GM19043 (cell line): Measurements from ENCODE around the gene FLT1.

Source experiments
- ATAC-seq: cut with Tn5 transposase; IDR thresholded peaks from one replicate; pipeline ENCODE4 v1.9.1; 2021; ENCODE audit warnings: low read depth; ENCODE audit not compliant: unreplicated experiment

The FLT1 gene

DNA sequence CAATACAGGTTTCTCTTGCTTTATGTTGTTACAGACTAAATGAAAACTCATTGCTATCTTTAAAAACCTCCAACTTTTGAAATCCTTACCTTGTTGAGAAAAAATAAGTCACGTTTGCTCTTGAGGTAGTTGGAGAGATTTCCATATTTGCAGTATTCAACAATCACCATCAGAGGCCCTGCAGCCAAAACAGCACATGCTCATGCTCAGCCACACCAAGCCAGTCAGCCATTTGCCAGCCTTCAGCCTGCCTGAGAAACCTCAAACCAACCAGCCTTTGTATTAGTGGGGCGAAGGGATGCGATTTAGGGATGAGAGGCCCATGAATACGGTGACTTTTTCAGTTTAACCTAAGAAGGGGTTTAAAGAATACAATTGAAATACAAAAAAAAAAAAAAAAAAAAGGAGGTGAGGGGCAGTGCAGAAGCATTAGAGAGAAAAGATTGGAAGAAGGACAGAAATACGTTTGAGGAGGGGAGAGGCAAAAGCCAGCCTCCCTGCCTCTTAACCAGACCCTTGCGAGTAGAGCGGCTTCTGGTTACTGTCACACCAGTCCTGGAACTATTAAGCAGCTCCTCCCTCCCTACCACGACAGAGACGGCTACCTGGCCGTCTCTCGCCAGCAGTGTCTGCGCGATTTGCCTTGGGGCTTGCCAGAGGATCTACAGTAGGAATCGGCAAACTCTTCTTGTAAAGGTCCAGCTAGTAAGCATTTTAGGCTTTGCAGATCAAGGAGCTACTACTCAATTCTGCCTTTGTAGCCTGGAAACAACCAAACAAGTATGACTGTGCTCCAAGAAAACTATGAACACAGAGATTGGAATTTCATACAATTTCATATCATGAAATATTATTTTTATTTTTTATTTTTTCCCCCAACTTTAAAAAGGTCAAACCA is 167.3 kb downstream of the FLT1 start:
- no peak for ATAC-seq

DNA sequence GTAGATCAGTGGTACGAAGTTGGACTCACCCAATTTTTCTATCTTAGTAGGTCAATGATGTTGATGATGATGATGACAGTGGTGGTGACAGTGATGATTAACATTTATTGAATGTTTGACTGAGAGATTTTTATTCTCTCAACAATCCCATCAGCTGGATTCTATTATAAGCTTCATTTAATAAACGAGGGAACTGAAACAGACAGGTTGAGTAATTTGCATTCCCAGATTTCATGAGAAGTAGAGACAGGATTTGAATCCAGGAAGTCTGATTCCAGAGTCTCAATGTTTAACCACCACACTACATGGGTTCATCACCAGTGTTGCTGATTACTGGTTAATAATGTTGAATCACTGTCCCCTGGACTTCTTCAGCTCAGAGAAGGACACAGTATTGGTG is 168.9 kb downstream of the FLT1 start:
- ATAC-seq: no peak

DNA sequence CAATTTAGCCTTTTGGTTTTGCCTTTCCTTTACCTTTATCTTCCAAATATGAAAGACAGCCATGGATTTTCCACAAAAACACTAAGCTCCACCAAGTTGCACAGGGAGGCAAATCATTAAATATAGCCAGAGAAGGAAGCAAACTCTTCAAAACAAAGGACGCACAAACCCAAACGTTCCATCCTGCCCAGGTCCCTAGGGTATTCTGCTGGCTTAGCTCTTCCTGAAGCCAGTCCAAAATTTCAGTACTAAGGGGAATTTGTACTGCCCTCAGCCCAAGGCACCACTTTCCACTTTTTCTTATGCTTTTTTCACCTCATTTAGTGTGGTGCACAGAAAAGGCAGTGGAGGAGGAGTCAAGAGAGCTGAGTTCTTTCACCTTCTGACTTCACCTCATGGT is 169.9 kb downstream of the FLT1 start:
- no peak for ATAC-seq

DNA sequence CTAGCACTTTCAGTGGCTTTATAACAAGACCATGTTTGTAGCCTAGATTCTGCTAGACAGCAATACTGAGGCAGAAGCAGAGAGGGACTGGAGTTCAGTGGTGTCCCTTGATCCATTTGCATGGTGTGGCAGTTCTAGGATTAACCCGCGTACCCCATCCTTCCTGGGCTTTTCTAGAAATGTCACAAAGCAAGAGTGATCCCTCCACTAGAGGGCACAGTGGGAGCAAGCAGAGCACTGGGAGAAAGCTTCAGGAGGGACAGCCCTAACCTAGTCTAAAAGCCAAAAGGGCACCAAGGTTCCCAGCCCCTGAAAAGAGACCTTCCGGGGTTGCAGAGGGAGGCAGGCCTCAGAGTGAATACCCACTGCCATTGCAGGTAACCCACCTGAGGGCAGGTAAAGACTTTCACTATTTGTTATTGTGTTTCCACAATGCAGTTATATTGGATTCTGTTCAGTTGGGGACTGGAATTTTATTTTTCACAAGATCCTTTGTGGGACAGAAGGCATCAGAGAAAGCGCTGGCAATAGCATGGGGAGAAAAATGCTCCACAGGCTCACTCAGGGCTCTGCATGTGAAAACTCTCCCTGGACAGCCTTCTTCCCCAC is 170.6 kb downstream of the FLT1 start:
- ATAC-seq: no peak

GRCh38 chr13:28322256-28322905 is 172.5 kb downstream of the FLT1 start:
- ATAC-seq: no peak

GRCh38 chr13:28321756-28322155 is 173.2 kb downstream of the FLT1 start:
- no peak for ATAC-seq

DNA sequence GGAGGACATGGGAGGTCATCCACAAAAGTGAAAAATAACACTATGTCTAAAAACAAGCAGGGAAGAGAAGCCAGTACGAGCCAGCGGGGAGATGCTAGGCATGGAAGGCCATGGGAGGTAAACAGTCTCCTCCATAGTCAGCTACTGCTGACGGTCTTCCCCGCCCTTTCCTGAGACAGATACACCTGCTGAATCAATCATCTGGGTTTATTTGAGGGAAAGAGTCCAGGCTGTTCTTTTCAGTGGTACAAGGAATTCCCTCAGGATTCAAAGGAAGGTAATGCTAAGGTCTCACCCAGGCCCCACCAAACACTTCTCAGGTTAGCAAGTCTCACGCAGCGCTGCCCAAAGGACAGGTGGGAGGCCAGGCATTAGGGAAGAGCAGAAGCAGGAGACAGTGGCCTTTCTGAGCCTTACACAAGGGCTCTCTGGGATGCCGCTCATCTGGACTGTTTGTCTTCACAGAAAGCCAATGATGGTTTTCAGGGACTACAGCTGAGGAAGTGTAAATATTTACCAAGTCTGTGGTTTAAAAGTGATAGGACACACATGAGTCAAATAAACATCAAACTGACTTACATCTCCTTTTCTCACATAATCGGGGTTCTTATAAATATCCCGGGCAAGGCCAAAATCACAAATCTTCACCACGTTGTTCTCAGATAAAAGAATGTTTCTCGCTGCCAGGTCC is 173.9 kb downstream of the FLT1 start:
- ATAC-seq: no peak

DNA sequence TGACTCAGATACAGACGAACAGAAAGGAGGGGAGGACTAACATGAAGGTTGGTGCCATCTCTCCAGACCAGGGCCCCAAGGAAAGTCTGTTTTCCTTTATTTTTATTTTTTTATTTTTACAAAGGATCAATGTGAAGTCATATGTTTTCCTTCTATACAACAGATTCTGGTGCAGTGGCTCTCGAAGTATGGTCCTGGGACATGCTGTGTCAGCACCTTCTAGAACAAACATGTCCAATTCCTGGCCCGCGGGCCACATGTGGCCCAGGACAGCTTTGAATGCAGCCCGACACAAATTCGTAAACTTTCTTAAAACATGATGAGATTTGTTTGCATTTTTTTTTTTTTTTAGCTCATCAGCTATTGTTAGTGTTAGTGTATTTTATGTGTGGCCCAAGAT is 174.7 kb downstream of the FLT1 start:
- no peak for ATAC-seq

GRCh38 chr13:28319528-28319927 is 175.4 kb downstream of the FLT1 start:
- ATAC-seq: no peak

DNA sequence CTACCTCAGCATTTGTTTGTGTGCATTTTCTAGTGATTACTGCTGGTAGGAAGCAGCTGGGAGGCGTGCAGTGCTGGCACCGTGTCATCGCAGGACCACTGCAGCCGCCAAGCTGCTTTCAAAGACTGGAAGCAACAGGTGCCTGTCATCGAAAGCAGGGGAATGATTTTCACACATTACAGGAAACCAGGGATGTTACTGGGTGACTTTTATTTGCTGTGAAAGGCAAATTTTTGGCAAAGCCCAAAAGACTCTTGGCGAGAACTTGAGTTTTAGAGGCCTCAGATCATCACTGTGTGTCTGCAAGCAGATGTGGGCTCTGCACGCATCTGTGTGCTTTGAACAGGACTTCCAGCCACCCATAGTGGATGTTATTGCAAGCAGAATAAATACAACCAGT is 176.4 kb downstream of the FLT1 start:
- no peak for ATAC-seq

GRCh38 chr13:28316836-28317235 is 178.1 kb downstream of the FLT1 start:
- no peak for ATAC-seq

DNA sequence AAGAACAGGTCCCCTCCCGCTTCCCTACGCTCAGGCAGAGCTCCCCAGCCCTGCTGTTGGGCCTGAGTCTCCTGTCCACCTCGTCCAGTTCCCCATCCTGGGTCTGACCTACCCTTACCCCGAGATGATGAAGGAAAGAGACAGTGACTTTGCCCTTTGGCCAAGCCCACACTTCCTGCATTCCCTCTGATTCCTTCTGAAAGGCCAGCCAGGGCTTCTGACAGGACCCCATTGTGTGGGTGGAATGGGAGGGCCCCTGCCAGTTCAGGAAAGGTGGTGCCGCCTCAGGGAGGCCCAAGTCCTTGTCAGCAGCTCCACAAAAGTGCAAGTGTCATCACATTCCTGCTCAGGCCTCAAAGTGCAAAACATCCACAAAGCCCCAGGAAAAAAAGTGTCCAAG is 178.8 kb downstream of the FLT1 start:
- ATAC-seq: no peak

DNA sequence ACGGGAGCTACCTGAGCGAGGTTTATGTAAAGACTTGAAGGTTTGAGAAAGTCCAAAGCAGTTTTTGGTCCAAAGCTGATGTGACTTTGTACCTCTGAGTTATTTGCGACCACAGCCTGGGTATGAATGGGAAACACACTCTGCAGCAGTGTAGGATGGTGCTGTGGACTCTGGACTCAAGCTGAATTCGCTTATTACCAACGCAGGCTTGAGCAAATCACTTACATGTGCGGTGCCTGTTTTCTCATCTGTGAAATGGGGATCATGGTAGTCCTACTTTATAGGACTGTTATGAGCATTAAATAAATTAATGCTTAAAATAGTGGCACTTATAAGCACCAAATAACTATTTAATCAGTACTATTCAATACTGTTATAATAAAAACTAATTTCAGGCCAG is 180.0 kb downstream of the FLT1 start:
- ATAC-seq: no peak

- no peak for ATAC-seq
Measured at GRCh38 chr13:28313579-28313978, 181.3 kb downstream of the FLT1 start.

DNA sequence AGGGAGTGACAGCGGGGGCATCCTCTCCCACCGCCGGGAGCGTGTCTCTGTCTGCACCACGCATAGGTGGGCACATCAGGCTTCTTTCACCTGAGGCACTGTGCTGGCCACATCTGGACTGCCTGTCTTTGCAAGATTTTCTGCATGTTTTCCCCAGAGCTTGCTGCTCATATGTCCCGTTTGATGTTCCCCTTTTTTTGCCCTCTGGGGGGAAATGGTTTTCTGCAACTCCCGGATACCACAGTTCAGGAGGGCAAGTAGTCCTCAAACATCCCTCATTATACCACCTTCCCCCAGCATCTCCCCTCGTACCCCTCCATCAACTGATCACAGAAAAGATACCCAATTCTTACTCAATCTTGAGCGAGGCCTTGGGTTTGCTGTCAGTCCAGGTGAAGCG is 188.6 kb downstream of the FLT1 start:
- ATAC-seq: no peak

GRCh38 chr13:28301839-28302238 is 193.1 kb downstream of the FLT1 start:
- no peak for ATAC-seq

- ATAC-seq: no peak
Measured at GRCh38 chr13:28299916-28300315, 195.0 kb downstream of the FLT1 start.

GRCh38 chr13:28297341-28297740 is 197.6 kb downstream of the FLT1 start:
- ATAC-seq: no peak

- no peak for ATAC-seq
Measured at GRCh38 chr13:28286263-28286662, 208.7 kb downstream of the FLT1 start.

DNA sequence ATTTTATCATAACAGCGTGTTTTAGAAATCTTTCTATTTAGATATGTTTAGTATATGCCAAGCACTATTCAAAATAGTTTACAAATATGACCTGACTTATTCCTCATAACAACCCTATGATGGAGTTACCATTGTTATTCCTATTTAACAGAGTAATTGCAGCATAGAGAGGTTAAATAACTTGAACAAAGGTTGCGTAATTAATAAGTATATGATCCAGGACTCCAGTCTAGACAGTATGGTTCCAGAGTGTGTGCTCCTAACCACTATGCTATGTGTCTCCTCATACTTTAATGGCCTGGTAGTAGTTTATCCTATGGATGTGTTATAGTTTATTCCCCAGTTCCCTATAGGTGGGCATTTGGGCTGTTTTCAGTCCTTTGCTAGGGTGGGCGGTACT is 211.3 kb downstream of the FLT1 start:
- no peak for ATAC-seq

- peak; percentile 66 for ATAC-seq
Measured at GRCh38 chr13:28282451-28282850, 212.5 kb downstream of the FLT1 start.
